Measurements from ENCODE around the gene EML6.

EML6 gene

DNA sequence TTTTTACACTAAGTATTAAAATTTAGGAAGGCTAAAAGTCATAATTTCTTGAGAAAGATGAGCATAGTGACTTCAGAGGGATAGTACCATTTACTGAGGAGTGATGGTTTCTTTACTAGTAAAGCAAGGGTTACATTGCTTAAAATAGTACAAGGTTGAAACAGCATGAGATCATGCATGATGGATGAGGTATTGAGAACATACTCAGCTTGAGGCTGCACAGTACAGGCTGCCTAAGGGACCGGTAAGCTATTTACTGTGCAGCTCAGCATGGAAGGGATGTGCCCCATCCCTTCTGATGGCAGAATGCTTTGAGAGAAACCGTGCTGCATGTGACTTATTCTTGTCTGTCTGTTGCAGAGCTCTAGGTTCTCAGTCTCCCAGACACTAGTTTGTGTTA, 122.1 kb downstream of the EML6 start:
- H3K9ac ChIP-seq (ENCODE audit: low read length): no peak overlapping the region
- H3K27me3 ChIP-seq (ENCODE audit: control insufficient read depth, insufficient read depth, low read length): no peaks in the 10 kb centered on the region
- H3K4me3 ChIP-seq (ENCODE audit: low read length): no peak overlapping the region
- no peaks in the 10 kb centered on the region for H3K36me3 ChIP-seq (ENCODE audit: control insufficient read depth, insufficient read depth, low read length)
- no peak overlapping the region for H3K27ac ChIP-seq (ENCODE audit: low read depth, low read length)
- H3K4me1 ChIP-seq (ENCODE audit: control insufficient read depth, insufficient read depth, low read length): no peaks in the 10 kb centered on the region

DNA sequence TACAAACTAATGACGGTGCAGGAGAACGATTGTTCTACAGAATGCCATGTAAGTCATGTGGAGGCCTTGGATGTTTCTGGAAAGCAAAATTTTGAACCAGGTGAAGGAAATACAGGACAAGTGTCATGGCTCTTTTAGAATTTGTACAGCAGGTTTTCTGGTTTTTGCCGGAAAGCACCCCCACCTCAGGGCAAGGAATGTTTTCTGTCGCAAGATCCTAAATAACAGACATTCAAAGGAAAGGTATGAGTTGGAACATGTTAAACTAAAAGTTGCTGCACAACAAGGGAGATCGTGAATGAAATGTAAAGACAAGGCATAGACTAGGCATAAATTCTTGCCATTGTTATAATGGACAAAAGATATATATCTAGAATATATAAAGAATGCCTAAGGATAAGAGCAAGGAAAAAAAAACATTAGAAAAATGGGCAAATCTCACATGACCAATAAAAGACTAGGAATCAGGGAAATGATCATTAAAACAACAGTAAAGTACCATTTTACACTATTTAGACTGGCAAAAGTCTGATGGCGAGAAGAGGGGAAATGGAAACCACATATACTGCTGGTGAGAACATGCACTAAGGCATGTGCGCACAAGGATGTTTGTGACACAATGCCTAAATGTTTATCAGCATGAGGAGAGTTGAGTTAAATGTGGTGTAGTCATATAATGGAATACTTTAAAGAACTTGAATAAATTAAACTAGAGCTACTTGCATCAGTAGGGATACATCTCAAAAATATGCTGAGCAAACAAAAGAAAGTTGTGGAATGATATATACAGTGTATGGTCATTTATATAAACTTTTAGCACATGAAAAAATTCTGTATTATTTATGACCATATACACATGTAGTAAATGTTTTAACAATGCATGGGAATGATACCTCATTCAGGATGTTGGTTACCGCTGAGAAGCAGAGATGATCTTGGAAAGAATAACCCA, 127.0 kb downstream of the EML6 start:
- Histone ChIP-seq H3K27me3 (ENCODE audit: control insufficient read depth, insufficient read depth, low read length) (no peaks in the 10 kb centered on the region), H3K4me1 (ENCODE audit: control insufficient read depth, insufficient read depth, low read length) (no peaks in the 10 kb centered on the region), H3K4me3 (ENCODE audit: low read length) (no peak overlapping the region), H3K36me3 (ENCODE audit: control insufficient read depth, insufficient read depth, low read length) (no peaks in the 10 kb centered on the region), H3K9ac (ENCODE audit: low read length) (no peak overlapping the region), H3K27ac (ENCODE audit: low read depth, low read length) (no peak overlapping the region)

DNA sequence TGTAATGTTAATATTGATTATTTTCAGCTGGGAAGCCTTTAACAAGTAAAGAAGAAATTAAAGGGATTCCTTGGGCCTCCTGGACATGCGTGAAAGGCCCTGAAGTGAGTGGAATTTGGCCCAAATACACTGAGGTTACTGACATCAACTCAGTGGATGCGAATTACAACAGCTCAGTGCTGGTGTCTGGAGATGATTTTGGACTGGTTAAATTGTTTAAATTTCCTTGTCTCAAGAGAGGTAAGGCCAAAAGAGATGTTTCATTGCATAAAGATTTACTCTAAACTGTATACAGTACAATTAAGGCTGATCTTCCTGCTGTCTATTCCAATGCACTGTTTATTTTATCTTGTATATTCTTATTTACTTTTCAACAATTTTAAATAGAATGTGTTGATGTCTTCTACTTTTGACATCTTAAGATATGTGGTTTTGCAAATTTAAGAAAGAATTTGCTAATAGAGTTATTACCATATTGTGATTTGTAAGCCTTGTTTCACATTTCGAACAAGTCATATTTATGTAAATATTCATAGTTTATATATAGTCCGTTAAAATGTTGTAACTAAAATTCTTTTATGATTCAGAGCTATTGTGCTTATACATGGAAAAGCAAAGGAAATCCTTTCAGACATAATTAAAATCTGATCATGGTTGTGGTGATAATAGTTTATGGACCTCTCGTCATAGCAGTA, 130.3 kb downstream of the EML6 start:
- Histone ChIP-seq H3K27ac (ENCODE audit: low read depth, low read length) (no peak overlapping the region), H3K27me3 (ENCODE audit: control insufficient read depth, insufficient read depth, low read length) (no peaks in the 10 kb centered on the region), H3K4me3 (ENCODE audit: low read length) (no peak overlapping the region), H3K9ac (ENCODE audit: low read length) (no peak overlapping the region), H3K36me3 (ENCODE audit: control insufficient read depth, insufficient read depth, low read length) (no peaks in the 10 kb centered on the region), H3K4me1 (ENCODE audit: control insufficient read depth, insufficient read depth, low read length) (no peaks in the 10 kb centered on the region)

DNA sequence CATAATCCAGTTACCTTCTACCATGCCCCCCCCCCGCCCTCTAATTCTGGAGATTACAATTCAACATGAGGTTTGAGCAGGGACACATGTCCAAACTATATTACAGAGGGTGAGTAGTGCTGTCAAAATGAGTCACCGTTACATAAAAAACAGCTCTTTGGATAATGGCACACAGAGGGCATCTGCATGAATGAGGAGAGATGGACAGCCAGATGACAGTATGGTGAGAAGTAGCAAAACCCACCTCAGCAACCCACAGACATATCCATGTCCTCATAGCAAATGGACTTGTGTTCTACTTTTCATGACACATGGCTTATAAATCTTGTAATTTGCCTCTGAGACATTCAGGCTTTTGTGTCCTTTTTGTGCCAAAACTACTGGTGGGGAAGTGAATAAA, 132.0 kb downstream of the EML6 start:
- H3K27me3 ChIP-seq (ENCODE audit: control insufficient read depth, insufficient read depth, low read length): no peaks in the 10 kb centered on the region
- no peak overlapping the region for H3K27ac ChIP-seq (ENCODE audit: low read depth, low read length)
- no peaks in the 10 kb centered on the region for H3K36me3 ChIP-seq (ENCODE audit: control insufficient read depth, insufficient read depth, low read length)
- no peaks in the 10 kb centered on the region for H3K4me1 ChIP-seq (ENCODE audit: control insufficient read depth, insufficient read depth, low read length)
- H3K4me3 ChIP-seq (ENCODE audit: low read length): no peak overlapping the region
- H3K9ac ChIP-seq (ENCODE audit: low read length): no peak overlapping the region

DNA sequence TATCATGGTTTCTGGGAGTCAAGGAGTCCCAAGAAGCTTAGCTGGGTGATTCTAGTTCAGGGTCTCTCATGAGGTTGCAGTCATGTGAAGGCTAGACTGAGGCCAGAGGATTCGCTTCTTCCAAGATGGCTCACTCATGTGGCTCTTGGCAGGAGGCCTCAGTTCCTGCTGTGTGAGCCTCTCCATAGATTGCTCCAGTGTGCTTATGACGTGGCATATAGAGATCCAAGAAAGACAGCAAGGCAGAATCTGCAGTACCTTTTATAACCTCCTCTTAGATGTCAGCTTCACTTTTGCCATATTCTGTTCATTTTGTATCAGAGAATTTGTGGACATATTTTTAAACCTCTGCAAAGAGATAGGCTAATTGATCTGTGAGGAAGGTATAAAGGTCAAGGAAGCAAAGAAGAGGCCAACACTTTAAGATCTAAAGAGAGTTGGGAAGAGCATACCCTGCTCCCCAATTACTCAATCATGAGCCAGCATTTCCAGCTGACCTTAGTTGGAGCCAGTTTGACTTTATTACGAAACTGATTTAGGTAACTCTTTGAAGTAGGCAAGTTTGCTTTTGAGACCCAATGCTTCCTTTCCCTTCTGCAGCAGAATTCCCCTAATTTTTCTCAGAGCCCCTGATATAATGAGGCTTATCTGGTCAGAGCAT, 134.7 kb downstream of the EML6 start:
- no peaks in the 10 kb centered on the region for H3K27me3 ChIP-seq (ENCODE audit: control insufficient read depth, insufficient read depth, low read length)
- H3K36me3 ChIP-seq (ENCODE audit: control insufficient read depth, insufficient read depth, low read length): no peaks in the 10 kb centered on the region
- no peaks in the 10 kb centered on the region for H3K4me1 ChIP-seq (ENCODE audit: control insufficient read depth, insufficient read depth, low read length)
- no peak overlapping the region for H3K4me3 ChIP-seq (ENCODE audit: low read length)
- no peak overlapping the region for H3K9ac ChIP-seq (ENCODE audit: low read length)
- H3K27ac ChIP-seq (ENCODE audit: low read depth, low read length): no peak overlapping the region

DNA sequence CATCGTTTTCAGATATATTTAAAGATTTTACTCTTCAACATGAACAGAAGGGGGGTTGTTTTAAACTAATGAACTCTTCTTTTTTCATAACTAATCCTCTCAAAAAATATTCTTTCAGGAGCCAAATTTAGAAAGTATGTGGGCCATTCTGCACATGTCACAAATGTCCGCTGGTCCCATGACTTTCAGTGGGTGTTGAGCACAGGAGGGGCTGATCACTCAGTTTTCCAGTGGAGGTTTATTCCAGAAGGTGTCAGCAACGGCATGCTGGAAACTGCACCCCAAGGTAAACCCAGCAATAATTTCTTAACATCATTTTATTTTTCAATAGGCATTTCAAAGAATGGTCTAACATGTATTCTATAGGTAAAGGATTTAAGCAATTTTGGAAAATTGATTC, 136.0 kb downstream of the EML6 start:
- Histone ChIP-seq H3K36me3 (ENCODE audit: control insufficient read depth, insufficient read depth, low read length) (no peaks in the 10 kb centered on the region), H3K27me3 (ENCODE audit: control insufficient read depth, insufficient read depth, low read length) (no peaks in the 10 kb centered on the region), H3K4me3 (ENCODE audit: low read length) (no peak overlapping the region), H3K27ac (ENCODE audit: low read depth, low read length) (no peak overlapping the region), H3K9ac (ENCODE audit: low read length) (no peak overlapping the region), H3K4me1 (ENCODE audit: control insufficient read depth, insufficient read depth, low read length) (no peaks in the 10 kb centered on the region)

DNA sequence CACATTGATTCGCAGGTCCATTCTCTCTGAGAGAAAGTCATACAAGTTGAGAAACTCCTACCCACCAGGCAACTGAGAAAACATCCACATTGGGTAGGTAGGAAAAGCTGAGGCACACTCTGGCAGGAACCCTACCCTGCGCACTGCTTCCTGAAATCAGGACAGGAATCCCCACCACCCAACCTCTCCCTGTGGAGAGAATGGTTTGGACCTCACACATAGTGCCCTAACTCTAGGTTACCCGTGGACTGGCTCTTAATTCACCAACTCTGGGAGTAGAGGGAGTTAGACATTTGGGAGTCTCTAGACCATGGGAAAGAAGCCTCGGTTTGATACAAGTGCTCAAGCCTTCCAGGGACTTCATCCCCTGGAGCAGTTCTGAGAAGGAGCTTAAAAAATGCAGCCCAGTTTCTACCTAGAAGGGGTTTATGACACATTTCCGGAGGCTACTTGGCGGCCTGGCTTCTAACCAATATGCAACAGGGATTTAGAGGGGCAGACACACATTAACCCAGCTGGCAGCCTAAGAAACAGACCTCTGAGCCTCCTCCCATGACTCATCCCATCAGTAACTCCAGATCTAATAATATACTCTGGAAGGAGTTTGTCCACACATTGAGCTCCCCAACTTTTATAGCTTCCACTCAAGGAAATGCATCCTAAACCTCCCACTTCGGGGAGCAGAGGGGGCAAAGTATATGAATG, 136.7 kb downstream of the EML6 start:
- Histone ChIP-seq H3K4me1 (ENCODE audit: control insufficient read depth, insufficient read depth, low read length) (no peaks in the 10 kb centered on the region), H3K9ac (ENCODE audit: low read length) (no peak overlapping the region), H3K4me3 (ENCODE audit: low read length) (no peak overlapping the region), H3K27me3 (ENCODE audit: control insufficient read depth, insufficient read depth, low read length) (no peaks in the 10 kb centered on the region), H3K27ac (ENCODE audit: low read depth, low read length) (no peak overlapping the region), H3K36me3 (ENCODE audit: control insufficient read depth, insufficient read depth, low read length) (no peaks in the 10 kb centered on the region)

DNA sequence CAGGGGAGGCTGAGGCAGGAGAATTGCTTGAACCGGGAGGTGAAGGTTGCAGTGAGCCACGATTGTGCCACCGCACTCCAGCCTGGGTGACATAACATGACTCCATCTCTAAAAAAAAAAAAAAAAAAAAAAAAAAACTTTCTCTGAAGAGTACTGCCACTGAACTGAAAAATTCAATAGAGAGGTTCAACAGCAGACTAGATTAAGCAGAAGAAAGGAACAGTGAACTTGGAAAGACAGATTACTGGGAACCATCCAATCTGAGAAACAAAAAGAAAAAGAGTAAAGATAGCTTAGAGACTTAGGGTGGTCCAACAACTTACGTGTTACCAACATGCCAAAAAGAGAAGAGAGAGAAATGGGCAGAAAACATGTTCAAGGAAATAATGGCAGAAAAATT, 138.8 kb downstream of the EML6 start:
- Histone ChIP-seq H3K27ac (ENCODE audit: low read depth, low read length) (no peak overlapping the region), H3K9ac (ENCODE audit: low read length) (no peak overlapping the region), H3K4me3 (ENCODE audit: low read length) (no peak overlapping the region), H3K36me3 (ENCODE audit: control insufficient read depth, insufficient read depth, low read length) (no peaks in the 10 kb centered on the region), H3K4me1 (ENCODE audit: control insufficient read depth, insufficient read depth, low read length) (no peaks in the 10 kb centered on the region), H3K27me3 (ENCODE audit: control insufficient read depth, insufficient read depth, low read length) (no peaks in the 10 kb centered on the region)

DNA sequence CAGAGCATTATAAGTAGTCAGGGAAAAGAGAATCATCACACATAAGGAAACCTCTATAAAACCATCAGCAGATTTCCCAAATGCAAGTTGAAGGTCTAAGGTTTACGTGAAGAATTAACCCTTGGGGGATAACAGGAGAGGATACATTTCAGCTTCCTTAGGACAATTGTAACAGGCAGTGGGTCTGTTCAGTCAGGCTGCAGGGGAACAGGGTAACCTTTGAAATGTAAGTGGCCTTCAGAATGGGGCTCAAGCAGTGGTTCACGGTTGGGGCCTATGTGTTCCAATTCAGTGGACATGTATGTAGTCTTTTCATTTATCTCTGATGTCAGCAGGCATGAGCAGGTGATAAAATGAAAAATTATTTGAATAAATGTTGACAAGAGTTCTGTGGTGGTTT, 139.3 kb downstream of the EML6 start:
- Histone ChIP-seq H3K36me3 (ENCODE audit: control insufficient read depth, insufficient read depth, low read length) (no peaks in the 10 kb centered on the region), H3K27ac (ENCODE audit: low read depth, low read length) (no peak overlapping the region), H3K4me3 (ENCODE audit: low read length) (no peak overlapping the region), H3K9ac (ENCODE audit: low read length) (no peak overlapping the region), H3K4me1 (ENCODE audit: control insufficient read depth, insufficient read depth, low read length) (no peaks in the 10 kb centered on the region), H3K27me3 (ENCODE audit: control insufficient read depth, insufficient read depth, low read length) (no peaks in the 10 kb centered on the region)

DNA sequence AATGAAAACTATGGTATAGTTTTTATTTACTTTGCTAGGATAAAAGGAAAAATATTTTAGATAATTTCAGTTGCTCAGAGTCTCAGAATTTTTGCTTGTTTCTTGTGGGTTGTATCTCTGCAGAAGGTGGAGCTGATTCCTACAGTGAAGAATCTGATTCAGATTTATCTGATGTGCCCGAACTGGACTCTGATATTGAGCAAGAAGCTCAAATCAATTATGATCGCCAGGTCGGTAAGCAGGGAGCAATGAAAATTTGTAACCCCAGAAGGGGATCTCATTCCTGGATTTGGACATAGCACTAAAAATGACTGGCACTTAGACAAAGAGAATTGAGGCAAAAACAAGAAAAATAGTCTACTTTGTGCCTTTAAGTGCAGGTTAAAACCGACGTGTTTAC, 140.2 kb downstream of the EML6 start:
- Histone ChIP-seq H3K4me1 (ENCODE audit: control insufficient read depth, insufficient read depth, low read length) (no peaks in the 10 kb centered on the region), H3K36me3 (ENCODE audit: control insufficient read depth, insufficient read depth, low read length) (no peaks in the 10 kb centered on the region), H3K27ac (ENCODE audit: low read depth, low read length) (no peak overlapping the region), H3K27me3 (ENCODE audit: control insufficient read depth, insufficient read depth, low read length) (no peaks in the 10 kb centered on the region), H3K4me3 (ENCODE audit: low read length) (no peak overlapping the region), H3K9ac (ENCODE audit: low read length) (no peak overlapping the region)

DNA sequence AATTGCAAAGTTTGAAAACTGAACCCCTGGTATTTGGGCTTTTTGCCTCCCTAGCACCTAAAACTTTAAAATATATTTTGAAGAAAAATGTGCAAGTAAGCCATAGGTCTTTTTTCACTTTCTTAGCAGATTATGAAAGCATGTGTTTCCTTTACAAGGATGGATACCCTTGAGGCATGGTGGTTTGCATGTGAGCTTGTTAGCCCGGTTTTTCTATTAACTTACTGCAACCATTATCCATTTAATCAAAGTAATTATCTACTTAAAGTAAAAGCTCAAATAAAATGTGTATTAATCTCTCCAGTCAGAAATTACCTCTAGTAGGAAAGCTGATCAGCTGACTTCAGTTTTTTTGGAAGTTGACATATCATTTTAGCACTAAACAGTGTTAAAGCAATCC, 140.6 kb downstream of the EML6 start:
- Histone ChIP-seq H3K4me1 (ENCODE audit: control insufficient read depth, insufficient read depth, low read length) (no peaks in the 10 kb centered on the region), H3K4me3 (ENCODE audit: low read length) (no peak overlapping the region), H3K36me3 (ENCODE audit: control insufficient read depth, insufficient read depth, low read length) (no peaks in the 10 kb centered on the region), H3K27me3 (ENCODE audit: control insufficient read depth, insufficient read depth, low read length) (no peaks in the 10 kb centered on the region), H3K27ac (ENCODE audit: low read depth, low read length) (no peak overlapping the region), H3K9ac (ENCODE audit: low read length) (no peak overlapping the region)

DNA sequence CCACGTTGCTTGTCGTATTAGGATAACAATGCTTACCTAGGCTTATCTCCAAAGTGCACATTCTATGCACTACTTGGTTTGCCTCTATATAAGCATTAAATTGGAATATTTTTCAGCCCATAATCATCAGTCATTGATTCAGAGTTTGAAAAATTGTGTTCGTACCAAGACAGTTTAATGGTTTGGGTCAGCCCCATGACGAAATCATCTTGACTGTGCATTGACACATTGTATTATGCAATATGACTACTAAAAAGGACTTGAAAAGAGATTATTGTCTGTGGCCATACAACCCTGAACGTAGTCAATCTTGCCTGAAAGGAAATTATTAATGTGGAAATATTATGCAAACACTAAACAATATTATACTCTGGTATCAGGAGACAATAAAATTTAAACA, 141.3 kb downstream of the EML6 start:
- Histone ChIP-seq H3K4me1 (ENCODE audit: control insufficient read depth, insufficient read depth, low read length) (no peaks in the 10 kb centered on the region), H3K27me3 (ENCODE audit: control insufficient read depth, insufficient read depth, low read length) (no peaks in the 10 kb centered on the region), H3K9ac (ENCODE audit: low read length) (no peak overlapping the region), H3K27ac (ENCODE audit: low read depth, low read length) (no peak overlapping the region), H3K4me3 (ENCODE audit: low read length) (no peak overlapping the region), H3K36me3 (ENCODE audit: control insufficient read depth, insufficient read depth, low read length) (no peaks in the 10 kb centered on the region)
